NCI-H128 (cell line): ENCODE data around the gene NTM.

Experiments used
- DNase-seq: peaks from one replicate; lab custom pipeline; 2025; ENCODE audit not compliant: unreplicated experiment; lab: John Stamatoyannopoulos, UW

Gene NTM

DNA sequence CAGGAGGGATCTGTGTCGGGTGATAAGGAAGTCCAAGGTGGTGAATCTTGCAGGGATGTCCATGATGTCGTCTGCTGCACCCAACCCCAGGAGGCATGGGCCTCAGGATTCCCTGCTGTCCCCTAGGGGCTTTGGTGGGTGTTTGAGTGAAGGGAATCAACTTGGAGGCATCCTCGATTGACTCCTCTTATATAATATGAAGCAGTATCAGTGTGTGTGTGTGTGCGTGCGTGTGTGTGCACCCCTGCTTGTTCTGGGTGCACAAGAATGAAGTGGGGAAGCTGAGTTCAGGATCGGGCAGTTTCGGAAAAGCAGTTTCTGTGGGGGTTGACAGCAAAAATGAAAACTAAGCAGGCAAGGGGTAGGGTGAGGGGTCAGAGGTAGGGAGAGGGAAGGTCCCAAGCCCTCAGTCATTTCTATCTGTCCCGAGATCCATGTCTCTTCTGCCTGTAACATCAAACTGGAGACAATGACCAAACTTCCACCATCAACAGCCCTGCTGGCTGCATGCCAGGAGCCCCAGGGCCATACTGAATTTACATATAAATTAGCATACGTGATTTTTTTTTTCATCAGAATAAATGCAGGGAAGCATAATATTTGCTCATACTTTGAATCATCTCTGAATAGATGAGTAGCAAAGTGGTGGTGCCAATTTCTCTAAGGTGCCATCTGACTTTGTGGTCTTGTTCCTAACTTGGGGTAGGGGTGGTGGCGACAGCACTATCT, 2.0 kb downstream of the NTM start:
- DNase-seq = no peak

DNA sequence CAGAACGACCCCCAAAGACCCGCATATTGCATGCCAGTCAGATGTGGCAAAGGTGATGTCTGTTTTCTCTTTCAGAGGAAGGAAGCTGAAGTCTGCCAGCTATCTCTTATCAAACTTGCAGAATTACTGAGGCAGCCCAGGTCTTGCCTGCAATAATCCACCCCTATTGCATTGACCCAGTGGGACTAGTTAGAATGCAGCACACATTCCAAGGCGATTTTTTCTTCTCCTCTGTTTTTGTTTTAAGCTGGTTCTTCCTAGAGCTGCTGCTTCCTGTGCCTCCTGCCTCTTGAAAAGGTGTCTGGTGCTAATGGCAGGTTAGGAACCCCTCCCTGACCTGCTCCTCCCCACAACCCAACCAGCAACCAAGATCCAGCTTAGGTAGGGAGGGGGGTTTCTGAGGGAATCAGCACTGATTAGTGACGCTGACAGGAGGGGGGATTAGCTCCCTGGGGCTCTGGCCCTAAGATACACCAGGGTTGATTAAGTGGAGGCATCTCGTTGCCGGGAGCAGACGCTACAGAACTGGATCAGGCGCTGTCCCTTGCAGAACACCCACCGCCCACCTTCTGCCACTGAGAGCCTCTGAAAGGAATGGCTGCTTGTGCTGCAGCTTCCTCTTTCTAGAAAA, 2.8 kb downstream of the NTM start:
- DNase-seq = no peak

GRCh38 chr11:131373756-131374155, 3.3 kb downstream of the NTM start:
- DNase-seq = no peak

- DNase-seq = no peak
Measured at GRCh38 chr11:131375421-131375820, 5.0 kb downstream of the NTM start.

DNA sequence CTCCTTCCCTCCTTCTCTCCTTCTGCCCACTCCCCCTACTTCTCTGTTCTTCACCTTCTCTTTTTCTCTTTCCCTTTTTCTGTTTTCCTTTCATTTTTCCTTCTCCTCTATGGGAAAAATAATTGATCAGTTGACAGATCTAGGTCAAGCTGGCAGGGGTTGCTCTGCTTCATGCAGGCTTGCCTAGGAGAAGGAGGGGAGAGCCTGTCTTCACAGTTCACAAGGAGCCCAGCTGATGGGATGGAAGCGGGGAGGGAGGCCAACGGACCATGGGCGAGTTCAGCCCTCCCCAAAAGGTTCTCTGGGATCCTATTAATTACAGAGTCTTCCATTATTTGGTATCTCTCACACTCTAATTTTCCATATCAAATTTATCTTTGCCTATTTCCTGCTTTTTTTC, 5.5 kb downstream of the NTM start:
- DNase-seq = no peak

GRCh38 chr11:131378931-131379330, 8.5 kb downstream of the NTM start:
- no peak for DNase-seq

DNA sequence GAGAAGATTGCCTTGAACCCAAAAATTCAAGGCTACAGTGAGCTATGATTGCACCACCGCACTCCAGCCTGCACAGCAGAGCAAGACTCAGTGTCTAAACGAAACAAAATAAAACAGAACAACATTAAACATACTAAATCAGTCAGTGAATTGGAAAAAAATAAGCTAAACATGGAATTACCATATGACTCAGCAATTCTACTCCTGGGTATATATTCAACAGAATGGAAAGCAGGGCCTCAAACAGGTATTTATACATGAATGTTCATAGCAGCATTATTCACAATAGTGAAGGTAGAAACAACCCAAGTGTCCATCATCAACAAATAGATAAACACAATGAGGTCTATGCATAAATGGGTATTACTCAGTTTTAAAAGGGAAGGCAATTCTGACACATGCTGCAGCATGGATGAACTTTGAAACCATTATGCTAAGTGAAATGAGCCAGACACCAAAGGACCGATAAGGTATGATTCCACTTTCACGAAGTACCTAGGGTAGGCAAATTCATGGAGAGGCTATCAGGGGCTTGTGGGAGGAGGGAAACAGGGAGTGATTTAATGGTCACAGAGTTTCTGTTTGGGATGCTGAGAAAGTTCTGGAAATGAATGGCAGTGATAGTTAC, 15.5 kb downstream of the NTM start:
- no peak for DNase-seq

GRCh38 chr11:131386408-131386807, 16.0 kb downstream of the NTM start:
- DNase-seq = no peak

- no peak for DNase-seq
Measured at GRCh38 chr11:131388030-131388429, 17.6 kb downstream of the NTM start.

DNA sequence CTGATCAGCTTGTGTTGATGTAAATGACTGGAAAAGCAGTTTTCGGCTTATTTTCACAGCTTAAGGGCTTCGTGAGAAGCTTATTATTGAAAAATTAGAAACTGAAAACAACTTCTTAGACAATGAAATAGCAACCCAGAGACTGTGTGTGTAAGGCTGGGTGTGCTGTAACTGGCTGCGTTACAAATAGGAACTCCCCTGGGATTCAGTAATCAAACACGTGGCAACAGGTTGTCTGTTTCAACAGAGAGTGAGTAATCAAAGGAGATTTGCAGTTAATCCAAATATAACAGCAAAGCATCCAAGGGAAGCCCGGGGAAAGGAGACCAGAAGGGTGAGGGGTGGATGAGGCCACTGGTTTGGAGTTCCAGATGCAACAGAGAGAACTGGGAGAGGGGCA, 19.2 kb downstream of the NTM start:
- DNase-seq = no peak

DNA sequence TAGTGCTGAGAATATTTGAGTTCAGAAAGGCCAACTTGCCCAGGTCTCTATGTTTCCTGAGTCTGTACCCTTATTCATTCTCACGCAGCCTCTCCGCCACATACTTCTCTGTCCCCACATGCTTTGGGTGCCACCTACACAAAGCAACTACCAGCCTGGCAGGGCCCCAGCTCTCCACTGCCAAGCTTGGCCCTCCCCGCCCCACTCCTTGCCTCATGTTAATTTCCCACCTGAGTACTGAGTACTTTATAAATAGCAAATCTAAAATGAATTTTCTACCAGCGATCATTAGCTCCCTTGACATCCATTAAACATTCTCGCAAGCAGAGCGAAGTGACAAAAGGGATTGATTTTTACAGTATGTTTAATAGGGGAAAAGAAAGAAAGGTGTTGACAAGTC, 20.8 kb downstream of the NTM start:
- DNase-seq = no peak

DNA sequence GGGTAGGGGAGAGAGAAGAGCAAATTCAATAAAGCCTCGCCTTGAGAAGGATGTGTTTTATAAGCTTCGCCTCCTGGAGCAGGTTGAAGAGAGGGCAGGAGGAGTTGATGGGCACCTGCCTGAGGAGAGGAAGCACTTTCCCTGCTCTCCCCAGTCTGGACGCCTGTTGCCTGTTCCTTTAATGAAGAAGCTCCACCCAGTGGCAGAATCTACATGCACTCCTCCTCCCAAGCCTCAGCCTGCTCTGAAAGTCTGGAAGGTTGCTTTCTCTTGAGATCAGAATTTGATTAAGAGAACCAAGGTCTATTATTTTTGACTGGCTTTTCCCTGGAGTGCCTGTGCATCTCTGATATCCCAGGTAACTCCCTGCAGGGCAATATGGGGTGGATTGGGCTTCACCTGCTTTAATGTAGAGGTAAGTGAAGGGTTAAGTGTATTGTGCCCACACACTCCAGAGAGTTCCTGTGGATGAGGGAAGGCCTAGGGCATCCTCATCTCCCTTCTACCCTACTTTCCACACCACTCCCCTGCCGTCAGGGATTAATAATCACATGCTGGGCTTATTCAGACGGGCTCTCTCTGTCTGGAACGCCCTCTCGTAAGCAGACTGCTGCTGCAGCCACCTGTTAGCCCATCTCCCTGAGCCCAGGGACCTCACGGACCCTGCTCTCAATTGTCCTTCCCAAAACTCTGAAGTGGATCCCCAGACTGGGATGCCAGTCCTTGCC, 22.3 kb downstream of the NTM start:
- no peak for DNase-seq

GRCh38 chr11:131393691-131394090, 23.3 kb downstream of the NTM start:
- DNase-seq = no peak

DNA sequence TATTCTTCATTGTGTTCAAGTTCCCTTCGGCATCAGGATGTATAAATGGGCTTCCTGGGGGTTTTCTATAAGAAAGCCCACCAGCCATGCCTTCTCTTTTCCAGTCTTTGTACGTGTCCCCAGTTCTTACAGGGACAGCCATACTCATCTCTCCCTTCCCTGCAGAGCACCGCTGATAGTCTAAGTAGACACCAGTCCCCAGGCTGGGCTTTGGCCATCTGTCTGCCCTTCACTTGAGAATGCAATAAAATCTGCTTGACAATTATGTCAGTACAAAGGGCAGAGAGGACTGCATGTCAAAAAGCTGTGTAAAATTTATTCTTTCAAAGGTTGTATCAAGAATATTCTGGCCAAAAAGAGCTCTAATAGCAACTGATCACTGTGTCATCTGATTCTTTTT, 27.3 kb downstream of the NTM start:
- DNase-seq = no peak

GRCh38 chr11:131402040-131402439, 31.6 kb downstream of the NTM start:
- DNase-seq = no peak

- DNase-seq = no peak
Measured at GRCh38 chr11:131404010-131404409, 33.6 kb downstream of the NTM start.

- DNase-seq = no peak
Measured at GRCh38 chr11:131408025-131408640, 37.7 kb downstream of the NTM start.

DNA sequence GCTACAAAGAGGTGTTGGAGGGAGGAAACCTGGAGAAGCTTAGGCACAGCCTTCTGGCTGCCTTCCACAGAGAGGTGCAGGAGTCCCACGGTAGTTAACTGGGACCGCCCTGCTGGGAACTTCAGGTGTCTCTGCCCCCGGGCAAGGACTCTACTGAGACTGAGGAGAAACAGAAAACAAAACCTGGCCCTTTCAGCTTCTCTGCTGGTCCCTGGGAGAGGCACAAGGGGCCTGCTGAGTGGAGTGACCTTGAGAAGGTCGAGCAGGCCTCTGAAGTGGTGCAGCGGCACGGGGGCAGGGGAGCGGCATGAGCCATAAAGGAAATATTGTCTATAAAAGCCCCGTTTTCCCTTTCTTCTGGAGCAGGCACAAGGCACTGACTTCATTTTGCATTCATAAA, 38.9 kb downstream of the NTM start:
- no peak for DNase-seq

DNA sequence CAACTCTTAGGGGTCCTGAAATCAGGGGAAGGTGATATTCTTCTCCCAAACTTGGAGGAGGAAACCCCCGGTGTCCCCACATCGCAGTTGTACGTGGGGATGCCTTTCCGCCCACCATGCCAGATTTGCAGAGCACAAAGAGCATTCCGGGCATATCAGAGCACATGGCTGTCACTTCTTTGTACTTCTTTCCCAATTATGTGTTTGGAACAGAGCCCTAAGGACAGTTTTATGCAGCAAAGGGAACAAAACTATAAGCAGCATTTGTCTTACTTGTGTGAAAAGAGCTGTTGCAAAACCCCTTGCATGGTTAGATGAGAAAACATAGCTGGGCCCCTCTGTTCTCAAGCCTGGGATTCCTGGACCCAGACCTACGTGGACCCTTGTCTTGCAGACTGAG, 41.2 kb downstream of the NTM start:
- DNase-seq = no peak

GRCh38 chr11:131412061-131412460, 41.6 kb downstream of the NTM start:
- DNase-seq = no peak

DNA sequence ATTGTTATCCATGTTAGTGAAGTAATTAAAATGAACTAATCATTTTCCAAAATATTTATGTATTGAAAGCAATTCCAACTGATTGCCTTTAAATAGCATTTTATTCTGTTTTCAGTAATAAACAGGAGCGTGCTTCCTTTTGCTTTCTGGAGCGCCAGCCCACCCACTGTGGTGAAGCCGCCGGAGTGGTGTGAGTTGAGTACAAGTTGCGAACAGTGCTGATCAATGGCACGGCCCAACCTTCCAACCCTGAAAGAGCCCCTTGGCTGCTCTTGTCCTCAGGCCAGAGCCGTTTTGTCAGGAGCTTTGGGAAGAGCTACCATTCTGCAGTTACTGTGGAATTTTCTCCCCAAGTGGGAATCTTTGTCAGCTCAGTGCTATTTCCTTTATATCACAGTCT, 42.8 kb downstream of the NTM start:
- no peak for DNase-seq
